ENCODE results near the gene MAPK7.

Gene MAPK7

DNA sequence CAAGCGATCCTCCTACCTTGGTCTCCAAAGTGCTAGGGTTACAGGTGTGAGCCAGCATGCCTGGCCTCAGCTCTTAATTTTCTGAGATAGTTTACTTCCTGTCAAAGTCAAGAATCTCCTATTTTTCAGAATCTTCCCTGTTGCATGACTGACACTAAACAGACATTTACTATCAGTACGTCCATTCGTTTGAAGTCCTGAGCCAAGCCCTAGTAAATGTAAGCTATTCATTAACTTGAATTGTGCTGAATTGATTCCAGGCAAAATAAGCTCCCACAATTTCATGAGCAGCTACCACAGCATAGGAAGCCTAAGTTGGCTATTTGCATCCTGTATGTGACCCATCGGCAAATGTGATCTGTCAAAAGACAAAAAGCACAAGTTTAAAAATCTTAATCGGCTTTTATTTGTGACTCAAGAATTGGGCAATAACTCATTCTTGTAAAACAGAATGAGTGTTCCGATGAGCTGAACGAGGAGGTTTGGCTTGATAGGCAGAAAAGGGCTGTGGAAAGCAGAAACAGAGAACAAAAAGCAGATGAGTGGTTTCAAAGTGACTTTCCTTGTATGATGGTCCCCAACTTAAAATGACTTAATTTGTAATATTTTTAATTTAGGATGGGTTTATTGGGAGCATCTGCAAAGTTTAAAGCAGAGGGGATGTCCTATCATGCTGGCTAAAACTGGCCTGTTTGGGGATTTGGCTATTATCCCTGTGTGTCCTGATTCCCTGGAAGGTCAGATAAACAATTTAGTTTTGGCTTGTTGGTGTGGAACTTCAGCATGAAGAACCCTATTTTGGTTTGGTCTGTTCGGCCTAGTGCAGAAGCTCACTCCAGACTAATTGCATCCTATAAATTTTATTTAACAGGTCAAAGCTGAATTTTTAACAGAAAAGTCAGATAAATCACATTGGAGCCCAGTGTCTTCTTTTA, 46.9 kb downstream of the MAPK7 start:
- DNase-seq = no peak

DNA sequence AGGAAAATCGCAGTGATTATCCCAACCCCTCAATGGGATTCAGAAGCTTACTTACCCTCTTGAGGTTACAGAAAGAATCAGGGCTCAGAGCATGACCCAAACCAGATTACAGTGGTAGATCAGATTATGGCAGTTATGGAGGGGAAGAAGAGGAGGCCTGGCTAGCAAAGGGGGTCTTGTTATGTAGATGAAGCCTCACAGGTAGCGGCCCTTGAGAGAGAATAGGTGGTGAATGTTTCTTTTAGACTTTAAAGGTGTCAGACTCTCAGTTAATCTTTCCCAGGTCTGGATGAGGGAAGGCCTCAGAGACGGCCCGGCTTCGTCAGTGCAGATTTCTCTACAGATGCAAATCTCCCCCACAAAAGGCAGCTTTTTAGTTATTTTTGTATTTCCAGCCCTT, 48.3 kb downstream of the MAPK7 start:
- DNase-seq = no peak

DNA sequence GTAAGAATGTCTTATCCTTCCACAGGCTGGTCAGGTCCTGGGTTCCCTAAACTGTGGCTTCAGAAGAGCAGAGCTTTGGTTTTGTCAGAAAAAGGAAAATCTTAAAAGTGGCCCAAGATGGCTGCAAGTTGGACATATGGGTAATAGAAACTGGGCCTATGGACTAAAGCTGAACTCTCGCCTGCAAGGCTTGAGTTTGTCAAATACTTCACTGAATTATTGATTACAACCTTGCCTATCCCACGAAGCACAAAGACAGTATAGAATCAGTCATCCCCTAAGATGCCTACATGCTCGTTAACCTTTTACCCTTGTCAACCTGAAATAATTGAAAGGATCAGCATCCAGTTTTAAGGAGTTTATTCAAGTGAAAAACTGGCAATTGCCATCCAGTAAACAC, 53.4 kb downstream of the MAPK7 start:
- DNase-seq = no peak
